Spinal cord (tissue), 4 donors: Measurements from ENCODE around the gene DDX25. TPM values are rescaled to one million over a fixed set of nuclear protein-coding genes. Genes with fewer than 3 reads are reported as not detected.

Experiments
- polyA plus RNA-seq, 2 donors: library from polyadenylated mRNA; unstranded; fragments of 120-200 nt; gene quantifications; one replicate each; pipeline ENCODE4 v1.2.1, GENCODE V29; 2013; ENCODE audit not compliant: insufficient read length in 2 of 2
- total RNA-seq, 2 donors: library from RNA; depleted of rRNA in 1 of 2; stranded (reverse); fragments of 120-200 nt in 1 of 2; fragments of >200 nt in 1 of 2; gene quantifications; one replicate each; pipeline versions ENCODE4 v1.2.3 to v1.2.4, GENCODE V29; 2013 to 2014

Gene DDX25
- total and polyA plus RNA-seq, 4 donors, result 13.6 to 42.3 (median 26.8) TPM

Other genes starting within 250 kb of the DDX25 start
- gene ACRV1, start 223.7 kb upstream of the DDX25 start, total RNA-seq, result under 1 TPM; 0.17 to 0.79 TPM
- 1 to 10 TPM; 3.8 TPM for gene ACRV1, start 223.7 kb upstream of the DDX25 start, polyA plus RNA-seq
- not detected for gene PATE1, start 158.2 kb upstream of the DDX25 start, total RNA-seq
- gene PATE1, start 158.2 kb upstream of the DDX25 start, polyA plus RNA-seq, result under 1 TPM in 1 of 2 donors, not detected in 1; 0.24 TPM
- gene PATE2, start 125.7 kb upstream of the DDX25 start, total RNA-seq, result 1 to 10 TPM in 1 of 2 donors, under 1 TPM in 1; 0.61 to 1.5 TPM
- gene PATE2, start 125.7 kb upstream of the DDX25 start, polyA plus RNA-seq, result under 1 TPM; 0.23 to 0.82 TPM
- not detected for gene PATE3, start 116.4 kb upstream of the DDX25 start, total RNA-seq
- under 1 TPM in 1 of 2 donors, not detected in 1; 0.12 TPM for gene PATE3, start 116.4 kb upstream of the DDX25 start, polyA plus RNA-seq
- not detected for gene PATE4, start 71.2 kb upstream of the DDX25 start, total RNA-seq
- under 1 TPM in 1 of 2 donors, not detected in 1; 0.27 TPM for gene PATE4, start 71.2 kb upstream of the DDX25 start, polyA plus RNA-seq
- 10 to 100 TPM in 1 of 2 donors, 1 to 10 TPM in 1; 8.1 to 10.9 TPM for gene HYLS1, start 16.8 kb upstream of the DDX25 start, total RNA-seq
- gene HYLS1, start 16.8 kb upstream of the DDX25 start, polyA plus RNA-seq, result 10 to 100 TPM; 10.1 to 12.3 TPM
- gene PUS3, start 1.3 kb upstream of the DDX25 start, total RNA-seq, result 10 to 100 TPM; 10.8 to 12.6 TPM
- 10 to 100 TPM in 1 of 2 donors, 1 to 10 TPM in 1; 9.3 to 11.2 TPM for gene PUS3, start 1.3 kb upstream of the DDX25 start, polyA plus RNA-seq
- under 1 TPM in 1 of 2 donors, not detected in 1; 0.72 TPM for gene VSIG10L2, start 41.5 kb downstream of the DDX25 start, total RNA-seq
- under 1 TPM in 1 of 2 donors, not detected in 1; 0.09 TPM for gene VSIG10L2, start 41.5 kb downstream of the DDX25 start, polyA plus RNA-seq
- 10 to 100 TPM; 33.0 to 34.7 TPM for gene CDON, start 158.4 kb downstream of the DDX25 start, total RNA-seq
- gene CDON, start 158.4 kb downstream of the DDX25 start, polyA plus RNA-seq, result 1 to 10 TPM; 7.4 to 9.8 TPM